Bronchial epithelial cell (primary cell): ENCODE data around the gene TAF5. TPM values are rescaled to one million over a fixed set of nuclear protein-coding genes. Genes with fewer than 3 reads are reported as not detected.
"Not testable (repeated sequence)": the region's sequence is repeated elsewhere in the genome, so short reads cannot be mapped to it uniquely, and the experiment has no call there.

Experiments
- DNase-seq: peaks from one replicate; pipeline ENCODE4 v3.0.0-alpha.2; 2010; ENCODE audit warnings: low read depth
- FAIRE-seq: peaks from 2 replicates; lab custom pipeline; 2011; peaks lifted over from hg19 to GRCh38; lab: Jason Lieb, UNC
- H3K27me3 ChIP-seq: 2 replicates; pipeline ENCODE4 v1.5.1; 2011; ENCODE audit warnings: low read length; ENCODE audit not compliant: control insufficient read depth, insufficient read depth
- H3K36me3 ChIP-seq: 2 replicates; pipeline ENCODE4 v1.5.1; 2011; ENCODE audit warnings: low read length; ENCODE audit not compliant: control insufficient read depth, insufficient read depth
- H3K4me3 ChIP-seq: 2 replicates; pipeline ENCODE4 v1.5.1; 2011; ENCODE audit warnings: mild to moderate bottlenecking, low read depth, low read length, control low read depth
- total RNA-seq: library from RNA; depleted of rRNA; stranded (reverse); fragments of >200 nt; gene quantifications from 2 replicates; pipeline ENCODE4 v1.2.1, GENCODE V29; 2014
- TF ChIP-seq, protein P1 (sequence below): IDR thresholded peaks from 2 replicates; pipeline ENCODE4 v1.5.1; 2011; ENCODE audit warnings: mild to moderate bottlenecking, moderate library complexity, low read length, control low read depth, inconsistent platforms; ENCODE audit not compliant: insufficient read depth, severe bottlenecking

The TAF5 gene
- total RNA-seq, 1 donor from 2014 or later: 3.7 TPM

DNA sequence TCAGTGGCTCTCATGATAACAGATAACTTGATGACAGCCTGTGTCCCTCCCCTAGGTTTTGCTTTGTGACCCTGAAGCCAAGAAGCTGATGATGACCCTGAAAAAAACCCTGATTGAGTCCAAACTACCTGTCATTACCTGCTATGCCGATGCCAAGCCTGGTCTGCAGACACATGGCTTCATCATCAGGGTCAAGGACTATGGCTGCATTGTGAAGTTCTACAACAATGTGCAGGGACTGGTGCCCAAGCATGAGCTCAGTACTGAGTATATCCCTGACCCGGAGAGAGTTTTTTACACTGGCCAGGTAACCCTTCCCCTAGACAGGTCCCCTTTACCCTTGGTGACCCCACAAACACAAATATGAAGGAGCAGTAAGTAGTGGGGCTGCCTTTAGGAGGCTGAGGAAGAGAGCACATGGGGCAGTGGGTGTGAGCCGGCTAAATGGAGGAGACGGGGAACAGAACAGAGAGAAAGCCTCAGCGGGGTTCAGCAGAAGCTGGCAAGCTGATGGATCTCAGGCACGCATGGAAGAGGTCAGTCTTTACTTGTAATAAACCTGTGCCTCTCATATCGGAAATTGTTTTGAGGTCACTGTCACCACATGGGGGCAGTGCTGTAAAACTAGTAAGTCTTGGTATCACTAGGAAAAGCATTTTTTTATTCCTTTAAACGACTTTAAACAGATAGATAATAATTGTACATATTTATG lies 48.8 kb downstream of the TAF5 start:
- DNase-seq (peak; percentile 52), FAIRE-seq (no peak)
- H3K36me3 ChIP-seq: peaks cover 50% of the 10 kb centered on the region
- no peaks in the 10 kb centered on the region for H3K27me3 ChIP-seq
- no peak overlapping the region for H3K4me3 ChIP-seq
- TF ChIP-seq, protein P1, sequence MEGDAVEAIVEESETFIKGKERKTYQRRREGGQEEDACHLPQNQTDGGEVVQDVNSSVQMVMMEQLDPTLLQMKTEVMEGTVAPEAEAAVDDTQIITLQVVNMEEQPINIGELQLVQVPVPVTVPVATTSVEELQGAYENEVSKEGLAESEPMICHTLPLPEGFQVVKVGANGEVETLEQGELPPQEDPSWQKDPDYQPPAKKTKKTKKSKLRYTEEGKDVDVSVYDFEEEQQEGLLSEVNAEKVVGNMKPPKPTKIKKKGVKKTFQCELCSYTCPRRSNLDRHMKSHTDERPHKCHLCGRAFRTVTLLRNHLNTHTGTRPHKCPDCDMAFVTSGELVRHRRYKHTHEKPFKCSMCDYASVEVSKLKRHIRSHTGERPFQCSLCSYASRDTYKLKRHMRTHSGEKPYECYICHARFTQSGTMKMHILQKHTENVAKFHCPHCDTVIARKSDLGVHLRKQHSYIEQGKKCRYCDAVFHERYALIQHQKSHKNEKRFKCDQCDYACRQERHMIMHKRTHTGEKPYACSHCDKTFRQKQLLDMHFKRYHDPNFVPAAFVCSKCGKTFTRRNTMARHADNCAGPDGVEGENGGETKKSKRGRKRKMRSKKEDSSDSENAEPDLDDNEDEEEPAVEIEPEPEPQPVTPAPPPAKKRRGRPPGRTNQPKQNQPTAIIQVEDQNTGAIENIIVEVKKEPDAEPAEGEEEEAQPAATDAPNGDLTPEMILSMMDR: peak; percentile 44

DNA sequence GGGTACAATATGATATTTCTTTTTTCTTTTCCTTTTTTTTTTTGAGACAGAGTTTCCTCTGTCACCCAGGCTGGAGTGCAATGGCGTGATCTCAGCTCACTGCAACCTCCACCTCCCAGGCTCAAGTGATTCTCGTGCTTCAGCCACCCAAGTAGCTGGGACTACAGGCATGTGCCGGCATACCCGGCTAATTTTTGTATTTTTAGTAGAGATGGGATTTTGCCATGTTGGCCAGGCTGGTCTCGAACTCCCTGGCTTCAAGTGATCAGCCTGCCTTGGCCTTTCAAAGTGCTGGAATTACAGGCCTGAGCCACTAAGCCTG lies 49.3 kb downstream of the TAF5 start:
- H3K4me3 ChIP-seq, FAIRE-seq, DNase-seq, H3K27me3 ChIP-seq: not testable (repeated sequence)
- H3K36me3 ChIP-seq: peaks cover 49% of the 10 kb centered on the region

DNA sequence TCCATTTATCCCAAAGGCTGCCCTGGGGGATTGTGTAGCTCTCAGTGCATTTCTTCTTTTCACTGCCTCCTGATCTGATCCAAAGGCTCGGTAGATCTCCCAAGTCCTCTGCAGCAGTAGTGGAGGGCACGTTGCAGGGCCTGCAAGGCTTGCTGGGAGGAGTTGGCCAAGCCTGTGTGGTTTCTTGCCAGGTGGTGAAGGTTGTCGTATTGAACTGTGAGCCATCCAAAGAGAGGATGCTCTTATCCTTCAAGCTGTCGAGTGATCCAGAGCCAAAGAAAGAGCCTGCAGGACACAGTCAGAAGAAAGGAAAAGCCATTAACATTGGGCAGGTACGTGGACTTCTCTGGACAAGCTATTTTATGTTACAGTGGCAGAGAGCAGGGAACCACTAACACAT lies 49.8 kb downstream of the TAF5 start:
- no peak overlapping the region for H3K4me3 ChIP-seq
- H3K36me3 ChIP-seq: peaks cover 52% of the 10 kb centered on the region
- DNase-seq (no peak), FAIRE-seq (no peak)
- no peaks in the 10 kb centered on the region for H3K27me3 ChIP-seq
- TF ChIP-seq, protein P1: no peak

DNA sequence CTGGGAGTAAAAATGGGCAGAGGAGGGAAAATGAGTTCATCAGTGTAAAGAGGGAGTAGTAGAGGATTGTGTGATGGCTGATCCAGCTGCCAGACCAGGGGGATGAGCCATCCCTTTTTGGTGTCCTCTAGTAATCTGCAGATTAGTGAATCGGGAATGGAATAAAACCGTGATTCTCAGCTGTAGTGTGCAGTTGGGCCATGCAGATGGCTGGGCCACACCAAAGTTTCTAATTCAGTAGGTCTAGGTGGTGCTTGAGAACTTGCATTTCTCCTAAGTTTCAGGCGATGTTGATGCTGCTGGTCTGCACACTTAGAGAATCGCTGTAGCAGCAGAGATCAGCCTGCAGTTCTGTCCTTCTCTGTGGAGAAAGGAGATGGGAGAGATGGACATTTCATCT lies 51.3 kb downstream of the TAF5 start:
- Histone ChIP-seq H3K36me3 (peaks cover 47% of the 10 kb centered on the region), H3K27me3 (no peaks in the 10 kb centered on the region), H3K4me3 (no peak overlapping the region)
- FAIRE-seq (no peak), DNase-seq (no peak)
- TF ChIP-seq, protein P1: no peak

DNA sequence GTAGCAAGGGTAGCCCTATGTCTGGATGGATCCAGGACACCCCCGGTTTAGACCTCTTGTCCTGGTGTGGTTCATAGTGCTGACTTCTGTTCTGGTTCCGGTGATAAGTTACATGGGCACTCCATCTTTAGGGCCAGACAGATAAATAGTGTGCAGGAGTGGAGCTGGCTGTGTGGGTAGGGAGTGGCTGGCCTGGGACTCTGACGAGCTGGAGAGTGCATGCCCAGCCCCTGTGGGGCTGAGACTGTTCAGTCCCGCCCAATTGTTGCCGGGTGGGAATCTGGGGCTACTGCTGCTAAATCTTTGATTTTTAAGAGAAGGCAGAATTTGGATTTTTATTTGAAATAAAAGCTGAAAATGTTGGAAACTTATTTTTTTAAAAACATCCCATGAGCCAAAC lies 56.0 kb downstream of the TAF5 start:
- Histone ChIP-seq H3K27me3 (no peaks in the 10 kb centered on the region), H3K4me3 (no peak overlapping the region), H3K36me3 (peaks cover 38% of the 10 kb centered on the region)
- FAIRE-seq (no peak), DNase-seq (no peak)
- TF ChIP-seq, protein P1: no peak

DNA sequence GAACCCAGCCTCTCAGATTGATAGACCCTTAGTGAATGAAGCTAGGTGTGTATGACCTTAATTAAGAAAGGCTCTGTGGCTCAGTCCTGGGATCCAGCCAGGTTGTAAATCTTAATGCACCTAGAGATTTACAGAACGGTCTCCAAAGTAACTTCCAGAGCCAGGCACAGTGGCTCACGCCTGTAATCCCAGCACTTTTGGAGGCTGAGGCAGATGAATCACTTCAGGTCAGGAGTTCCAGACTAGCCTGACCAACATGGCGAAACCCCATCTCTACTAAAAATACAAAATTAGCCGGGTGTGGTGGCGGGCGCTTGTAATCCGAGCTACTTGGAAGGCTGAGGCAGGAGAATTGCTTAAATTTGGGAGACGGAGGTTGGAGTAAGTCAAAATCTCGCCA lies 60.1 kb downstream of the TAF5 start:
- Histone ChIP-seq H3K27me3 (no peaks in the 10 kb centered on the region), H3K4me3 (no peak overlapping the region), H3K36me3 (peaks cover 31% of the 10 kb centered on the region)
- FAIRE-seq (no peak), DNase-seq (no peak)
- TF ChIP-seq, protein P1: no peak
